ENCODE data around the gene ROBO1. TPM values are rescaled to one million over a fixed set of nuclear protein-coding genes. Genes with fewer than 3 reads are reported as not detected.
"Not testable (repeated sequence)": the region's sequence is repeated elsewhere in the genome, so short reads cannot be mapped to it uniquely, and the experiment has no call there.

Gene ROBO1
- total RNA-seq, 1 donor from 2014 or later, result 43.7 TPM

GRCh38 chr3:79175870-79176269 is 591.9 kb downstream of the ROBO1 start:
- TF ChIP-seq CTCF (IDR thresholded peaks at IDR 0.05), result no peak
- no peaks in the 10 kb centered on the region for H3K36me3 Mint-ChIP-seq (ENCODE audit: low read depth)
- H3K4me1 Mint-ChIP-seq (ENCODE audit: low read depth), result no peaks in the 10 kb centered on the region
- no peaks in the 10 kb centered on the region for H3K9me3 Mint-ChIP-seq (ENCODE audit: low read depth)
- H3K27ac Mint-ChIP-seq (ENCODE audit: unreplicated experiment), result no peak overlapping the region
- no peak for DNase-seq (ENCODE audit: low spot score)
- H3K4me3 Mint-ChIP-seq (ENCODE audit: unreplicated experiment), result no peak overlapping the region
- H3K27me3 Mint-ChIP-seq (ENCODE audit: low read depth), result no peaks in the 10 kb centered on the region

GRCh38 chr3:79173259-79173658 is 594.5 kb downstream of the ROBO1 start:
- H3K27me3 Mint-ChIP-seq (ENCODE audit: low read depth); H3K27ac Mint-ChIP-seq (ENCODE audit: unreplicated experiment); H3K9me3 Mint-ChIP-seq (ENCODE audit: low read depth); H3K4me3 Mint-ChIP-seq (ENCODE audit: unreplicated experiment); H3K36me3 Mint-ChIP-seq (ENCODE audit: low read depth); H3K4me1 Mint-ChIP-seq (ENCODE audit: low read depth): not testable (repeated sequence)
- DNase-seq (ENCODE audit: low spot score), result peak; percentile 75

GRCh38 chr3:79172241-79172640 is 595.6 kb downstream of the ROBO1 start:
- H3K9me3 Mint-ChIP-seq (ENCODE audit: low read depth), result no peaks in the 10 kb centered on the region
- no peak overlapping the region for H3K27ac Mint-ChIP-seq (ENCODE audit: unreplicated experiment)
- H3K27me3 Mint-ChIP-seq (ENCODE audit: low read depth), result no peaks in the 10 kb centered on the region
- no peak for TF ChIP-seq CTCF (IDR thresholded peaks at IDR 0.05)
- DNase-seq (ENCODE audit: low spot score), result no peak
- H3K4me3 Mint-ChIP-seq (ENCODE audit: unreplicated experiment), result no peak overlapping the region
- peaks cover 14% of the 10 kb centered on the region for H3K4me1 Mint-ChIP-seq (ENCODE audit: low read depth)
- H3K36me3 Mint-ChIP-seq (ENCODE audit: low read depth), result no peaks in the 10 kb centered on the region

GRCh38 chr3:79170021-79170420 is 597.8 kb downstream of the ROBO1 start:
- TF ChIP-seq CTCF (IDR thresholded peaks at IDR 0.05), result no peak
- Mint-ChIP-seq H3K9me3 (ENCODE audit: low read depth) (no peaks in the 10 kb centered on the region), H3K27ac (ENCODE audit: unreplicated experiment) (no peak overlapping the region), H3K36me3 (ENCODE audit: low read depth) (no peaks in the 10 kb centered on the region), H3K4me1 (ENCODE audit: low read depth) (peaks cover 14% of the 10 kb centered on the region), H3K27me3 (ENCODE audit: low read depth) (no peaks in the 10 kb centered on the region), H3K4me3 (ENCODE audit: unreplicated experiment) (no peak overlapping the region)
- no peak for DNase-seq (ENCODE audit: low spot score)

- Mint-ChIP-seq H3K27ac (ENCODE audit: unreplicated experiment) (peak overlapping the region; percentile 34), H3K4me3 (ENCODE audit: unreplicated experiment) (no peak overlapping the region), H3K27me3 (ENCODE audit: low read depth) (no peaks in the 10 kb centered on the region), H3K36me3 (ENCODE audit: low read depth) (no peaks in the 10 kb centered on the region), H3K9me3 (ENCODE audit: low read depth) (no peaks in the 10 kb centered on the region), H3K4me1 (ENCODE audit: low read depth) (peaks cover 14% of the 10 kb centered on the region)
- no peak for TF ChIP-seq CTCF (IDR thresholded peaks at IDR 0.05)
- DNase-seq (ENCODE audit: low spot score), result no peak
Measured at GRCh38 chr3:79167651-79168416, 600.0 kb downstream of the ROBO1 start.

GRCh38 chr3:79162653-79163052 is 605.1 kb downstream of the ROBO1 start:
- no peak for DNase-seq (ENCODE audit: low spot score)
- Mint-ChIP-seq H3K36me3 (ENCODE audit: low read depth) (no peaks in the 10 kb centered on the region), H3K4me3 (ENCODE audit: unreplicated experiment) (no peak overlapping the region)

More at GRCh38 chr3:79162653-79163052, 605.1 kb downstream of the ROBO1 start:
- TF ChIP-seq CTCF (IDR thresholded peaks at IDR 0.05), result no peak
- Mint-ChIP-seq H3K27ac (ENCODE audit: unreplicated experiment) (no peak overlapping the region), H3K27me3 (ENCODE audit: low read depth) (no peaks in the 10 kb centered on the region), H3K4me1 (ENCODE audit: low read depth) (peaks cover 4% of the 10 kb centered on the region), H3K9me3 (ENCODE audit: low read depth) (no peaks in the 10 kb centered on the region)
